Stimulated activated CD8-positive, alpha-beta memory T cell treated with anti-CD3 and anti-CD28 coated beads, Interleukin-2, amount 100 ng/mL, for 1 hour (primary cell): ENCODE results near the gene POLE.
"Not testable (repeated sequence)": the region's sequence is repeated elsewhere in the genome, so short reads cannot be mapped to it uniquely, and the experiment has no call there.

ENCODE experiments used
- DNase-seq, 2 donors: peaks; one replicate each; pipeline ENCODE4 v3.0.0-alpha.2; 2020; ENCODE audit warnings: low read depth in 2 of 2

POLE gene

DNA sequence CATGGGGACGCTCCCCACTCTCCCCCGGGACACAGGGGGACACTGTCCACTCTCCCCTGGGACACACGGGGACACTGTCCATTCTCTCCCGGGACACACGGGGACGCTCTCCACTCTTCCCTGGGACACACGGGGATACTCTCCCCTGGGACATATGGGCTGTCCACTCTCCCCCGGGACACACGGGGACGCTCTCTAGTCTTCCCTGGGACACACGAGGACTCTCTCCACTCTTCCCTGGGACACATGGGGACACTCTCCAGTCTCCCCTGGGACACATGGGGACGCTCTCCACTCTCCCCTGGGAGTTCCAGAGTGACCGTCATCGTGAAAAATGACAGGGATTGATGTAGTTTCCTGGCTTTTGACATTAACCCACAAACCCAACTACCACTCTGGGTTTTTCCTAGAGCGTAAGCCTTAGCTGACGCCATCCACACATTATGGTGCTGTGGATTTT lies 71.5 kb downstream of the POLE start:
- DNase-seq: no peak

DNA sequence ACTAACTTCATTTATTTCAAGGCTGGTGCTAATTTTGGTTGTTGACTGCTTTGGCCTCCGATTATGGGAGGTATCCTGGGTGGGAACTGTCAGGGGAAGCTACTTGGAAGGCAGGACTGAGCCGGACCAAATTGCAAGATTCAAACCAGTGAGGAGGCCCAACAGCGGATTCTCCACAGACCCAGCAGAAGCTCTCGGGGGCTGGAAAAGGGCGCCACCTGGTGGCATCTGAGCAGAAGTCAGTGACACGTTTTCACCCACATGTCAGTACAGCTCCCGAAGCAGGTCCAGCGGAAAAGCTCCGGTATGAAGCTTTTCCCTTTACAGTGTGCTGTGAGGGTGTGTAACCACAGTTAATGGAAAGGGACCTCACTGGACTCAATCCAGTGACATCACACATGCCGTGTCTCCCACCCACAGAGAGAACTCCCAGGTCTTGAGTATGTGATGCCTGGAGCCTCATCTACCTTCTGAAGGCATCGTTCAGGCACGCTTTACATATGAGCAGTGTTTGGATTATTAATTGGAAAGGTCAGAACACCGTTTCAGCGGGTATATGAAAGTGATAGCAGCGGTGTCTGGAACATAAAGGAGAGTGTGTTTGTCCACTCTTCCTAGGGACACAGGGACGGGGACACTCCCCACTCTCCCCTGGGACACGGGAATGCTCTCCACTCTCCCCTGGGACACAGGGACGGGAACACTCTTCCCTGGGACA lies 72.1 kb downstream of the POLE start:
- DNase-seq: peak; percentile 64 to 67

DNA sequence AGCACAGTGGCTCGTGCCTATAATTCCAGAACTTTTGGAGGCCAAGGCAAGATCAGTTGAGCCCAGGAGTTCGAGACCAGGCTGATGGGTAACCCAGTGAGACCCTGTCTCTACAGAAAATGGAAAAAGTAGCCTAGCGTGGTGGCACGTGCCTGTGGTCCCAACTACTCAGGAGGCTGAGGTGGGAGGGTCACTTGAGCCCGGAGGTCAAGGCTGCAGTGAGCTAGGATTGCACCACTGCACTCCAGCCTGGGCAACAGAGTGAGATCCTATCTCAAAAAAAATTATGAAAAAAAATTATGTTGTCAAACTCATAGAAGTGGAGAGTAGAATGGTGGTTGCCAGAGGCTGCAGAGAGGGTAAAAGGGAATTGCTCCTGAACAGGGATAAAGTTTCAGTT lies 73.1 kb downstream of the POLE start:
- no peak for DNase-seq

DNA sequence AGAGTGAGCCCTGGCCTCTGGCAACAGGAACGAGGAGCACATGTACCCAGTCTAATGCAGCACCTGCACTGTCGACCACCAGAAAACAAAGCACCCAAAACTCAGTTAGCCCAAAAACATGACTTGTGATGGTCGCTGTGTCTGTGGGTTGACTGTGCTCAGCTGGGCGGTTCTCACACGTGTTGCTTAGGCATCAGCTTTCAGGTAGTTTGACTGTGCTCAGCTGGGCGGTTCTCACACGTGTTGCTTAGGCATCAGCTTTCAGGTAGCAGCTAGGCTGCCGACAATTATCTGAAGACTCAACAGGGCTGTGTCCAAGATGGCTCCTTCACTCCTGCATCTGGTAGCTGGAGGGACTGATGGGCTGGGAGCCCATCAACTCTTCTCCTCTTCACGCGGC lies 75.5 kb downstream of the POLE start:
- no peak for DNase-seq

DNA sequence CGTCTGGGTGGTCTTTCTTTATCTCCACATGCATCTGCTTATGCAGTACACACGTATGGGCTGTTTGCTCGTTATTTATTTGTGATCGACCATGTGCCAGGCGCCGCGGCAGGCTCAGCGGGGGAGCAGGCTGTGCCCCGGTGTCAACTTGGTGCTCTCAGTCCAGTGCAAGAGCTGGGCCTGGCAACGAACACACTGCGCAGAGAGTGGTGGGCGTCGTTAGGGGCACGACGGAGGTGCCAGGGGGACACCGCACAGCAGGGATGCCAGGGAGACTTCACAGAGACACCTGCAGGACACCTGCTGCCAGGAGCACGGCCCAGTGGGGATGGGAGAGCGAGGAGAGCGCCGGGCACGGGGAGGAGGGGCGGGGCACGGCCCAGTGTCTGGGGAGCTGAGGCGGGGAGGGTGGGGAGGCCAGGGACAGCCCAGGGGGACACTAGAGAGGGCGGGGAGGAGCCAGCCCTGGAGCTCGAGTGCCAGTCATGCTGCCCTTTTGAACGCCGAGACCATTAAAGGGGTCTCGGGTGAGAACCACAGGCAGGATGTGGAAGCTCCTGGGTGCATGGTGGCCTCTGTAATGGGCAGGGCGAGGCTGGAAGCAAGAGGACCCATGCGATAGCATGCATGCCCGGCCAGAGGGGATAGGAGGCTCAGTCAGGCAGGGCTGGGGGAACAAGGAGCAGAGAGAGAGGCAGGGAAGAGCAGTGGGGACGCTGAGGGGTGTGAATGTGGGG lies 76.1 kb downstream of the POLE start:
- no peak for DNase-seq

DNA sequence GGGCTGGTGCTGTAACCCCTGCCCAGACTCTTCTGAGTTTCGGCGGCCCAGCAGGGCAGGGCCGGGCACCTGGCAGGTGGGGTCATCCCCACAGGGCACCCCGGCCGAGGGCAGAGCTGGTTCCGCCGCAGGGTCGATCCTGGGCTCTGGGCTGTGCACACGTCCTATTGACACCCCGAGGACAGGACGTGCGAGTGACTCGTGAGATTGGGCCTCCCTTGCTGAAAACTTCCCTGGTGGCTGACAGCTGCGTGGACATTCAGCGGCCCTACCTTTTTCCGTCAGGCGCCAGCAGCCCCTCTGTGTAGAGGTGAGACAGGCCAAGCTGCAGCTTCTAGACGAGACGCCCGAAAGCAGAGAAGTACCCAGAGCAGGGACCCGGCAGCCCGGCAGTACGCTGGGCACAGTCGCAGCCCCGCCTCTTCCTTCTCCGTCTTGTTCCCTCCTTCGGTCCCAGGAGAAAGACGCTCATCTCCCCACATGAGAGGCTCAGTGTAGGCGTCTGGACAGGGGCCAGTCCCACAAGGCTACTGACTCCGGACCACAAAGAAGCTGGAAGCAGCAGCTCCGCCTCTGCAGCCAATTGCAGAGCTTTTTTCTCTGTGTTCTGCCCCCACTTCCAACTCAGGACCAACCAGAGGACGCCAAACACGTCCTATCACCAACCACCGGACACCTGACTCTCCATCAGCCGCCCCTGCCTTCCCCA lies 76.9 kb downstream of the POLE start, which contains the start of gene LRCOL1:
Gene LRCOL1, minus strand, starts transcription at position 532 of the 709 bp plus-strand sequence. CDS start 4,331 bp downstream, outside the sequence.
- DNase-seq: no peak

DNA sequence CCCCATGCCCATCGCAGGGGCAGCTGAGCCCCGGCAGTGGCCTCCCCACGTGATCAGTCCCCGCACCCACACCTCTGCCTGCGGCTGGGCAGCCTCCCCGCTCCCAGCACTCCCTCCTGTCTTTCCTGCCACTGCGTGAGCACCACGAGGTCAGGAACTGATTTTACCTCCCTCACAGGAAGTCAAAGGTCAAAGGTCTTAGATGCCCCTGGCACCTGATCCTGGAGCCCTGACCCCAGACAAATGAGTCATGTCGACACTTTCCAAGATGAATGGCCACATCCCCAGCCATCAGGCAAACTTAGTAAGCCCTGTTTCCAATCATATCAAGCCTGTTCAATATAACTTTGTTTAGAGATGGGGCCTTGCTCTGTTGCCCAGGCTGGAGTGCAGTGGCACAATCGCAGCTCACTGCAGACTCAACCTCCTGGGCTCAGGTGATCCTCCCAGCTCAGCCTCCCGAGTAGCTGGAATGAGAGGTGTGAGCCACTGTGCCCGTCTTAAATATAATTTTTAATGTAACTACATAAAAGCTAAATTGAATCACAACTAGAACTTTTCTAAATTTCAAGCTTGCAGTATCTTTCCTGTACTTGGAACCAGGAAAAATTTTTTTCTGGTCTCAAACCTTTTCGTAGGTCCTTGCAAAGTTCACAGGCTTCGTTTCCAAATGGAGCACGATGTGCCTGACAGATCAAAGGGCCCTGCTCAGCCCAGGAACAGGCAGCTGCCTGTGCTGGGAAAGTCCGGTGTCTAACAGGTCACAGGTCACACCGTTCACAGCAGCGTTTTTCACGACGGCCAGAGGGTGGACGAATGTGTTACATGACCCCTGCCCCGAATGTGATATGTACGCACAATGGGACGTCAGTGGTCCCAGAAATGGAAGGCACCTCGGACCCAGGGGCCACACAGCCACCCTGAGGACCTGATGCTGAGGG lies 78.6 kb downstream of the POLE start:
- no peak for DNase-seq

DNA sequence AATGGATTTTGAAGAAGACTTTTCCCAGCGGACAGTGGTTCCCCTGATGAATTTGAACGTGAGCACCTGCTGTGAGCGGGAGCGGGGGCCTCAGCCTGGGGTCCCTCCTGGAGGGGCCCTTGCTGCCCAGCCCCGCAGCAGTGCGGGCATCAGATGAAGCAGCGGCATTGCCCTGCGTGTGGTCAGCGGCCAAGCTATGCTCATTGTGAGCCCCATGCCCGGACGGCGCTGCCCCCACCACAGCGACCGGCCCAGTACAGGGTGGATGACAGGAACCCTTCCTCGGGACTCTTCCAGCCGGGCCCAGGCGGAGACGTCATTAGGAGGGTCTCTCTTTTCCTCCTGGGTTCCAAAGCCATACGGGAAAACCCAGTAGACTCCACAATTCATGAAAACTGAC lies 80.2 kb downstream of the POLE start:
- DNase-seq: no peak

DNA sequence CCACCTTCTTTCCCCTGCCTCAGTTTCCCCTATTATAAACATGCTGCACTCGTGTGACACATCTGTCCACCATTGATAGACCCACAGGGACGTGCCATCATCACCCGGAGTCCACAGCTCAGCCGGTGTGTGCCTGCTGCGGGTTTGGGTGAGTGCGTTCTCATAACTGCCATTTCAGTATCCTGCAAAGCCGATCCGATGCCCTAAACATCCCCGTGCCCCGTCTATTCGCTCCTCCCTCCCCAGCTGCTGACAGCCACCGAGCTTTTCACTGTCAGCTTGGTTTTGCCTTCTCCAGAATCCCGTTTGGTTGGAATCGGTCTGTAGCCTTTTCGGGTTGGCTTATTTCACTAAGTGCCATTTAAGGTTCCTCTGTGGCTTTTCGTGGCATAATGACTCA lies 80.7 kb downstream of the POLE start:
- no peak for DNase-seq

- no peak for DNase-seq
These were observed 81.2 kb downstream of the POLE start for GRCh38 chr12:132605892-132606291.

DNA sequence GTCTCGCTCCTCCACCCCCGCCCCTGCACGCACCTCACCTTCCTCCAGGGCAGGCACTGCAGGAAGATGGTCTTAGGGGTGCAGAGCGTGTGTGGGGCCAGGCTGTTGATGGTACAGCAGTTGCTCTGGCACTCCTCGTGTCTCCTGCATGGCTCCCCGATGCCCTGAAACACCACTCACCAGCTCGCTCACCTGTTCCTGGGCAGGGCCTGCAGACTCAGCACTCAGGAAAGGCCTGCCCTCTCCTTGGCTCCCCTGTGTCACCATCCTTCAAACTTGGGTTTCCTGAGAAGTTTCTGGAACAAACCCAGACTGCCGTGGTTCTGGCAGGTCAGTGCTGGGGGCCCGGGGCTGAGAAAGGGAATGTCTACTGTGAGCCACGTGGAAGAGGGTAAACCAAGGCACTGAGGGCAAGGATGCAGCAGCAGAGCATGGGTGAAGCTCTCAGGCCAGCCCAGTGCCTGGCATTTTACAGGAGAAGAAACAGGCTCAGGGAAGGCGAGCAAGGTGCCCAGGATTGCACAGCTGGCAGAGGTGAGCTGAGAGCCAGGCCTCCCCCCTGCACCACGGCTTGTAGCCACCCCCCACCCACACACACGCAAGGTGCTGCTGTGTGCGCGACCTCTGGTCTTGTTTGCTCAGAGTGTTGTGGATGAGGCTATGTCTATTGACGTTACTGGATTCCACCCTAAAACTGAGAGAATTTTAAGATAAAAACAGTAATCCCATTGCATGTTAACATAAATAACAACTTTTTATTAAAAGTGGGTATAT lies 82.3 kb downstream of the POLE start:
- DNase-seq: no peak

DNA sequence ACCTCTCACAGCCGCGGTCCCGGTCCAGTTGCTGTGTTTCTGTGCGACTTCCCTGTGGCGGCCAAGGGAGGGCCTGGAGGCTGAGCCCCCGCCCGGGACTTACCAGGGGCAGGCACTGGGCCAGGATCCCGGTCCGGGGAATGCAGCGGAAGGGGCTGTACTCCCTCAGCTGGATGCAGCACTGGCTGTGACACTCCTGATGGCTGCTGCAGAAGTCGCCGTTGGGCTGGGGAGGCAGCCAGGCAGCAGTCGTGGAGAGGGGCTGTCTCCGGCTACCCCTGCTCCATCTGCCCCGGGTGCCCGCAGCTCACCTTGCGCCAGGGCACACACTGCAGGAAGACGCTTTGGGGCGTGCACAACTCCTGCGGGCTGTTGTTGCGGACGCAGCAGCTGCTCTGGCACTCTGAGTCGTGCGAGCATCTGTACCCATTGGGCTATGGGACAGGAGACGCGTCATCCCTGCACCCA lies 83.0 kb downstream of the POLE start:
- no peak for DNase-seq

DNA sequence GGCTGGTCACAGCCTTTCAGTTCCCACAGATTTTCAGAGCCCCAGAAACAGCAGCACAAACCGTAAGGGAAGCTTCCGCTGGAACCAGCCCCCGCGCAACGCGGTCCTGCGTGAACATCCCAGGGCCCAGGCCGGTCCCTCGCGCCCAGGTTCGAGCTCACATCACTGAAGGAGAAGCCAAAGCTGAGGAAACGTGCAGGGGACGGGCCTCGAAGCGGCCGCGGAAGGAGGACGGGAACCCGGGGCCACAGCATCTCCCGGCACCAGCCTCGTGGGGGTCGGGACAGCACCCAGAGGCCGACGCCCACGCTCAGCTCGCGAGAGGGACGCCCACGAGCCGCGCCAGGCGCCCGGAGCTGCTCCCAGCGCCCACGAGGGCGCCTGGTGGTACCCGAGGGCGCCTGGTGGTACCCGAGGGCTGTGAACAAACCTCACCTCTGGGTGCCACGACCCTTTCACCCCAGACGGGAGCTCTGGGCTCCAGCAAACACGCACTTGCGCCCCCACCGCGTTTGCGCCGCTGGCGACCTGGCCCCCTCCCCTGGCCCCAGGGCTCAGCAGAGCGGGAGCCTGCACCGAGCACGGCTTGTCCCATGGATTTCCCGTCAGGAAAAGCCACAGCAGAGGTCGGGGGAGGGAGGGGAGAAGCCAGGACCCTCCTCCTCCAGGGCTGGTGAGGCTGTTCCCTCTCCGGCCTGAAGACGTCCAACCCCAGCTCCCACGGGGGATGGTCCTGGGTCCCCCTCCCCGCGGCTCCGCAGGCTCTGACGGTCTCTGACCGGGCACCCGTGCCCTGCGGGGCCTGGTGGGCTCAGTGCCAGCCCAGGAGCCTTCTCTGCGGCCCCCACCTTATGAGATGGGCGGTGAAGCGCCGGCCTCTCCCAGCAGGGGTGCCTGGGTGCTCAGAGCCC lies 83.6 kb downstream of the POLE start:
- no peak for DNase-seq

GRCh38 chr12:132602572-132603239 lies 84.4 kb downstream of the POLE start:
- no peak for DNase-seq

DNA sequence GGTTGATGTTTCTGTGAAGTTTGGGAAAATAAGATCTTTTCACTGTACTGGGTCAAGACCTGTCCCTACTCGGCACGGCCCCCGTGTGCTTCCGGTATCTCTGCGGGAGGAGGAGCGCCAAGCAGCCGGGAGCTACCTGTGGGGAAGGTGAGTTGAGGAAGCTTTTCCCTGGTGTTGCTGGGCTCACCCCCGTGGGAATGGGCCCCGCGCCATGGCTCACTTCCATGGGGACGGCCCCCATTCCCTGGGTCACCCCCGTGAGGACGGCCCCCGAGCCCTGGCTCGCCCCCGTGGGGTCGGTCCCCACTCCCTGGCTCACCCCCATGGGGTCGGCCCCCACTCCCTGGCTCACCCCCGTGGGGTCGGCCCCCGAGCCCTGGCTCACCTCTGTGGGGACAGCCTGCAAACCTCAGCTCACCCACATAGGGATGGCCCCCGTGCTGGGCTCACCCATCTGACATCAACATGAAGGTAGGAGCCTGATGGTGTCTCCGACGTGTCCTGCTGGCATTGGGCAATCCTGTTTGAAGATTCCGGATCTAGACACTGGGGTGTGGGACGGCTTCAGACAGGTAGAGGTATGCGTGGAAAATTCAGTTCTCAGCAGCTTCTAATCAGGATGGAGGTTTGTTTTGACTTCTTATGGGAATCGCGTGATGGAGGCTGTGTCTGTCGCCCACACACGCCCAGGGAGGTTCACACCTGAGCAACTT lies 85.8 kb downstream of the POLE start:
- DNase-seq: no peak

DNA sequence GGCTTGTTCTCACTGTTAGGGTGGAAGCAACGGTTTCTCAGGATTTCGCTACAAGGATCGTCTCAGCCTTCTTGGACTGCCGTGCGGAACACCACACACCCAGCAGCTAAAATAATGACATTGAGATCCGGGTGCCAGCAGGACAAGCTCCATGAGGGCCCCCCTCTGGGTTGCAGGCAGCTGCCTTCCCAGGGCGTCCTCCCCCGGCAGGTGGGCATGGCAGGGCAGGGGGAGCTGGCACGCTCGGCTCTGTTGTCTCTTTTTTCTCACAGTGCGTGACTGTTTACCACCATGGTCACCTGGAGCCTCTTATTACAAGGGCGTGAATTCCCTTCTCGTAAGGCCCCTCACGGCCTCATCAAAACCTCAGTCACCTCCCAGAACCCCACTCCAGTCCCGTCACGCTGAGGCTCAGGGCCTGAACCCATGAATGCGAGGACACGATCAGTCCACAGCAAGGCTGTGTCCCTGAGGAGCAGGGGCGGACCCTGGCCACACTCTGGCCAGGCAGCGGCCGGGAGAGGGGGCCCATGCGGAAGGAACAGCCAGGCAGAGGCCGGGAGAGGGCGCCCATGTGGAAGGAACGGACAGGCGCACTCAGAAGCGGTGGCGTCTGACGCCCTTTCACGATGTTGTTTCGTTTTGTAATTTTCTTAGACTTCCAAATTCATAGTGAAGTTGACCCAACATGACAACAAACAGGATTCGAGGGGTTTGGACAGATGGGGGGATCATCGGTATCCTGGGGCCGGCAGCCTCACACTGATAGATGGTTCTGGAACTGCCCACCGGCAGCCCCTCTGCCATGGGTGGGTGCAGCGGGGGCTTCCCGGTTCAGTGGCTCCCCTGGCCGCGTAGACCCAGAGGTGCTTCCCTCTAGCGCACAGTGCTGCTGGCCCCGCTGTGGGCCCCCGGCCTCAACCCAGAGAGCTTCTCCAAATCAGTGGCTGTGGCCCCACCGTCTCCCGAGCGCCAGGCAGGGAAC lies 86.8 kb downstream of the POLE start:
- DNase-seq: no peak

DNA sequence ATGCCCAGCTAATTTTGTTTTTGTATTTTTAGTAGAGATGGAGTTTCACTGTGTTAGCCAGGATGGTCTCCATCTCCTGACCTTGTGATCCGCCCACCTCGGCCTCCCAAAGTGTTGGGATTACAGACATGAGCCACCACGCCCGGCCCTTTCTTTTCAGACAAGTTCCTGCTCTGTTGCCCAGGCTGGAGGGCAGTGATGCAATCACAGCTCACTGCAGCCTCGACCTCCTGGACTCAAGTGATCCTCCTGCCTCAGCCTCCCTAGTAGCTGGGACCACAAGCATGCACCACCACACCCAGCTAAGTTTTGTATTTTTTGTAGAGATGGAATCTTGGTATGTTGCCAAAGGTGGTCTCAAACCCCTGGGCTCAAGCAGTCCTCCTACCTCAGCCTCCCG lies 87.6 kb downstream of the POLE start:
- DNase-seq: not testable (repeated sequence)
